SH-SY5Y (cell line): Measurements from ENCODE around the gene EPHA6.

Experiments used
- GATA2 ChIP-seq: IDR thresholded peaks from 2 replicates; pipeline ENCODE4 v1.6.1; 2011; ENCODE audit warnings: mild to moderate bottlenecking, low read depth, low read length
- GATA3 ChIP-seq: IDR thresholded peaks from 2 replicates; pipeline ENCODE4 v1.6.1; 2011; ENCODE audit warnings: low read depth, mild to moderate bottlenecking, low read length, moderate library complexity

DNA sequence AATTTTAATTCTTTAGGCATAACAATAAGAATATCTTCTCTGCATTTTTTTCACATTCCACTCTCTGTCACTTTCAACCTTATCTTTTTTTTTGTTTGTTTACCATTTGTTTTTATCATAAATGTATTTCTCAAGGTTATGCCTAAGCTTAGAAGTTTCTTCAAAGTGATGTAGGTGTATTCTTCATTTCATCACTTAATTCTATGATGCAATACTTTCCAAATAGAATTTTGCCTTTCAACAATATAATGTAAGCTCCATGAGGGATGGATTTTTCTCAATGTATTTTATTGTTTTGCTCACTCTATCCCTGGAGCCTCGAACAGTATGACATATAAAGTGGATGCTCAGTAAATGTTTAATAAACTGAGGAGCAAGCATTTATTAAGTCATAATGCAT lies 444.9 kb downstream of the EPHA6 start:
- TF ChIP-seq GATA2 = no peak
- TF ChIP-seq GATA3 = no peak
